CD4-positive, alpha-beta T cell treated with Interleukin-15 for 4 hours (primary cell): ENCODE results near the gene CLNS1A.
"Not testable (repeated sequence)": the region's sequence is repeated elsewhere in the genome, so short reads cannot be mapped to it uniquely, and the experiment has no call there.

Experiments used
- DNase-seq: peaks from one replicate; pipeline ENCODE4 v3.0.0-alpha.2; 2020; ENCODE audit warnings: low spot score

Gene CLNS1A

GRCh38 chr11:77637345-77638165 lies at the start of gene CLNS1A:
Gene CLNS1A, minus strand, starts transcription at chr11:77637794. Its CDS starts 80 bp downstream, at chr11:77637714.
- DNase-seq, result peak; percentile 83

- no peak for DNase-seq
These were observed 49.5 kb upstream of the CLNS1A start for GRCh38 chr11:77687088-77687487.

- DNase-seq, result no peak
These were observed 39.5 kb upstream of the CLNS1A start for GRCh38 chr11:77677138-77677537.

GRCh38 chr11:77672264-77672663 lies 34.7 kb upstream of the CLNS1A start:
- DNase-seq, result no peak

- DNase-seq, result no peak
These were observed 32.4 kb upstream of the CLNS1A start for GRCh38 chr11:77669848-77670511.

GRCh38 chr11:77668760-77669159 lies 31.2 kb upstream of the CLNS1A start:
- DNase-seq, result no peak

- DNase-seq, result no peak
These were observed 27.8 kb upstream of the CLNS1A start for GRCh38 chr11:77665240-77665965.

- no peak for DNase-seq
These were observed 24.1 kb upstream of the CLNS1A start for GRCh38 chr11:77661670-77662069.

- no peak for DNase-seq
These were observed 23.4 kb upstream of the CLNS1A start for GRCh38 chr11:77660947-77661346.

GRCh38 chr11:77658213-77659013 lies 20.8 kb upstream of the CLNS1A start:
- DNase-seq, result no peak

- no peak for DNase-seq
These were observed 18.8 kb upstream of the CLNS1A start for GRCh38 chr11:77656362-77656761.

- DNase-seq, result no peak
These were observed 17.3 kb upstream of the CLNS1A start for GRCh38 chr11:77654770-77655434.

- no peak for DNase-seq
These were observed 12.5 kb upstream of the CLNS1A start for GRCh38 chr11:77650123-77650522.

- DNase-seq, result no peak
These were observed 10.2 kb upstream of the CLNS1A start for GRCh38 chr11:77647654-77648305.

GRCh38 chr11:77644887-77645286 lies 7.3 kb upstream of the CLNS1A start:
- DNase-seq, result no peak

- DNase-seq, result no peak
These were observed 4.6 kb upstream of the CLNS1A start for GRCh38 chr11:77642228-77642627.

- DNase-seq, result no peak
These were observed 756 bp downstream of the CLNS1A start for GRCh38 chr11:77636731-77637344.

- DNase-seq, result not testable (repeated sequence)
These were observed 3.7 kb downstream of the CLNS1A start for GRCh38 chr11:77633926-77634325.

GRCh38 chr11:77630157-77630710 lies 7.4 kb downstream of the CLNS1A start:
- DNase-seq, result no peak

GRCh38 chr11:77619576-77620198 lies 17.9 kb downstream of the CLNS1A start:
- peak; percentile 49 for DNase-seq
